OCI-LY1 (cell line): ENCODE results near the gene HNRNPA3.
"Not testable (repeated sequence)": the region's sequence is repeated elsewhere in the genome, so short reads cannot be mapped to it uniquely, and the experiment has no call there.

Source experiments
- H2AFZ ChIP-seq: fragments of 200-600 bp; sonication (generic), shearing (Covaris generic); 2 replicates; pipeline ENCODE4 v1.6.0; 2014; ENCODE audit warnings: antibody characterized with exemption, mild to moderate bottlenecking, low read length
- H3F3A ChIP-seq: fragments of 200-600 bp; sonication (generic), shearing (Covaris generic); 2 replicates; pipeline ENCODE4 v1.6.0; 2014; ENCODE audit warnings: mild to moderate bottlenecking, antibody characterized with exemption, low read length, moderate library complexity; ENCODE audit not compliant: insufficient read depth
- H3K27ac ChIP-seq: fragments of 200-600 bp; sonication (generic); 2 replicates; pipeline ENCODE4 v1.5.1; 2014; ENCODE audit warnings: low read length, mixed run types, mild to moderate bottlenecking, low read depth; ENCODE audit not compliant: poor library complexity, severe bottlenecking
- H3K27me3 ChIP-seq: fragments of 200-600 bp; sonication (generic); 2 replicates; pipeline ENCODE4 v1.6.0; 2014; ENCODE audit warnings: antibody characterized with exemption, mild to moderate bottlenecking, low read length, moderate library complexity; ENCODE audit not compliant: insufficient read depth
- H3K36me3 ChIP-seq: fragments of 200-600 bp; sonication (generic); 2 replicates; pipeline ENCODE4 v1.6.1; 2014; ENCODE audit warnings: mild to moderate bottlenecking, antibody characterized with exemption, low read length, moderate library complexity, mixed read lengths; ENCODE audit not compliant: insufficient read depth
- H3K4me1 ChIP-seq: fragments of 200-600 bp; sonication (generic); 2 replicates; pipeline ENCODE4 v1.5.1; 2014; ENCODE audit warnings: mild to moderate bottlenecking, low read length, moderate library complexity; ENCODE audit not compliant: insufficient read depth, severe bottlenecking
- H3K4me2 ChIP-seq: fragments of 200-600 bp; sonication (generic), shearing (Covaris generic); 2 replicates; pipeline ENCODE4 v1.6.1; 2014; ENCODE audit warnings: low read length
- H3K4me3 ChIP-seq: fragments of 200-600 bp; sonication (generic); 2 replicates; pipeline ENCODE4 v1.5.1; 2014; ENCODE audit warnings: low read length, low read depth, mild to moderate bottlenecking, mixed read lengths; ENCODE audit not compliant: poor library complexity, severe bottlenecking
- H3K79me2 ChIP-seq: fragments of 200-600 bp; shearing (Covaris generic); 2 replicates; pipeline ENCODE4 v1.6.1; 2016; ENCODE audit warnings: mixed run types, low read length, mixed read lengths; ENCODE audit not compliant: insufficient read depth
- H3K9ac ChIP-seq: fragments of 200-600 bp; sonication (generic), shearing (Covaris generic); 2 replicates; pipeline ENCODE4 v1.6.1; 2014; ENCODE audit warnings: mild to moderate bottlenecking, low read length, mixed read lengths
- H3K9me2 ChIP-seq: fragments of 200-600 bp; sonication (generic), shearing (Covaris generic); 2 replicates; pipeline ENCODE4 v1.6.1; 2014; ENCODE audit warnings: low read depth, mild to moderate bottlenecking, low read length, mixed read lengths
- H3K9me3 ChIP-seq: fragments of 200-600 bp; shearing (Covaris generic); 2 replicates; pipeline ENCODE4 v1.6.1; 2014; ENCODE audit warnings: low read length, mixed read lengths
- H4K20me1 ChIP-seq: fragments of 200-600 bp; sonication (generic), shearing (Covaris generic); 2 replicates; pipeline ENCODE4 v1.6.0; 2016; ENCODE audit warnings: mild to moderate bottlenecking, low read length; ENCODE audit not compliant: insufficient read depth
- EZH2 ChIP-seq: fragments of 200-600 bp; sonication (generic), shearing (Covaris generic); IDR thresholded peaks from 2 replicates; pipeline ENCODE4 v1.8.0; 2017; ENCODE audit warnings: borderline replicate concordance, mixed run types, mild to moderate bottlenecking, antibody characterized with exemption, low read length, moderate library complexity, mixed read lengths
- TF ChIP-seq, protein P1 (sequence below): fragments of 200-600 bp; sonication (generic), shearing (Covaris generic); IDR thresholded peaks from 2 replicates; pipeline ENCODE4 v1.5.1; 2017; ENCODE audit warnings: mild to moderate bottlenecking, antibody characterized with exemption, low read length, moderate library complexity, mixed read lengths

HNRNPA3 gene

DNA sequence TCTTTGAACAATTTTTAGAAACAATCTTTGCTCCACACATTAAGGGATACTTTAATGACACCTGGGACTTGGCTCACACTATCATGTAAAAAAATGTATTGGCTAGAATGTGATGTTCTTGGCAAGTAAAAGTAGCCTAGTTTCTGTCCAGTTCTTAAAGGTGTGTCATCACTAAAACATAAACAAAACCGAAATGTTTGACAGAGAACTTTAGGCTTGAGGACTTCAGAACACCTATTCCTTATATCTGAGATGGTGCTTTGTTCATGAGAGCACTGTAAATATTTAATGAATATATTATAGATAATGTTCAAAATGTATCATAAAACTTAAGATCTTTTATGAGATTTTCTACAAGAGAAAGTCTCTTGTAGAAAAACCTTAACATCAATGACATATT, 19.8 kb upstream of the HNRNPA3 start:
- no peaks in the 10 kb centered on the region for H3K9me2 ChIP-seq
- no peak overlapping the region for H3K27ac ChIP-seq
- H2AFZ ChIP-seq, result no peak overlapping the region
- no peaks in the 10 kb centered on the region for H4K20me1 ChIP-seq
- H3K9ac ChIP-seq, result no peak overlapping the region
- H3K36me3 ChIP-seq, result no peaks in the 10 kb centered on the region
- H3K4me3 ChIP-seq, result no peak overlapping the region
- no peak overlapping the region for H3K4me2 ChIP-seq
- H3K4me1 ChIP-seq, result no peaks in the 10 kb centered on the region
- no peak for TF ChIP-seq EZH2
- TF ChIP-seq, protein P1, sequence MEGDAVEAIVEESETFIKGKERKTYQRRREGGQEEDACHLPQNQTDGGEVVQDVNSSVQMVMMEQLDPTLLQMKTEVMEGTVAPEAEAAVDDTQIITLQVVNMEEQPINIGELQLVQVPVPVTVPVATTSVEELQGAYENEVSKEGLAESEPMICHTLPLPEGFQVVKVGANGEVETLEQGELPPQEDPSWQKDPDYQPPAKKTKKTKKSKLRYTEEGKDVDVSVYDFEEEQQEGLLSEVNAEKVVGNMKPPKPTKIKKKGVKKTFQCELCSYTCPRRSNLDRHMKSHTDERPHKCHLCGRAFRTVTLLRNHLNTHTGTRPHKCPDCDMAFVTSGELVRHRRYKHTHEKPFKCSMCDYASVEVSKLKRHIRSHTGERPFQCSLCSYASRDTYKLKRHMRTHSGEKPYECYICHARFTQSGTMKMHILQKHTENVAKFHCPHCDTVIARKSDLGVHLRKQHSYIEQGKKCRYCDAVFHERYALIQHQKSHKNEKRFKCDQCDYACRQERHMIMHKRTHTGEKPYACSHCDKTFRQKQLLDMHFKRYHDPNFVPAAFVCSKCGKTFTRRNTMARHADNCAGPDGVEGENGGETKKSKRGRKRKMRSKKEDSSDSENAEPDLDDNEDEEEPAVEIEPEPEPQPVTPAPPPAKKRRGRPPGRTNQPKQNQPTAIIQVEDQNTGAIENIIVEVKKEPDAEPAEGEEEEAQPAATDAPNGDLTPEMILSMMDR, result no peak
- H3K27me3 ChIP-seq, result no peaks in the 10 kb centered on the region
- H3F3A ChIP-seq, result no peaks in the 10 kb centered on the region
- H3K79me2 ChIP-seq, result no peaks in the 10 kb centered on the region
- H3K9me3 ChIP-seq, result no peaks in the 10 kb centered on the region

GRCh38 chr2:177193240-177193639, 19.4 kb upstream of the HNRNPA3 start:
- no peak overlapping the region for H2AFZ ChIP-seq
- TF ChIP-seq, protein P1, result no peak
- no peak for TF ChIP-seq EZH2
- no peaks in the 10 kb centered on the region for H3K36me3 ChIP-seq
- no peaks in the 10 kb centered on the region for H3K4me1 ChIP-seq
- H3F3A ChIP-seq, result no peaks in the 10 kb centered on the region
- H4K20me1 ChIP-seq, result no peaks in the 10 kb centered on the region
- H3K27ac ChIP-seq, result no peak overlapping the region
- no peaks in the 10 kb centered on the region for H3K9me3 ChIP-seq
- no peak overlapping the region for H3K9ac ChIP-seq
- no peak overlapping the region for H3K4me3 ChIP-seq
- H3K9me2 ChIP-seq, result no peaks in the 10 kb centered on the region
- no peaks in the 10 kb centered on the region for H3K79me2 ChIP-seq
- no peak overlapping the region for H3K4me2 ChIP-seq
- H3K27me3 ChIP-seq, result no peaks in the 10 kb centered on the region

DNA sequence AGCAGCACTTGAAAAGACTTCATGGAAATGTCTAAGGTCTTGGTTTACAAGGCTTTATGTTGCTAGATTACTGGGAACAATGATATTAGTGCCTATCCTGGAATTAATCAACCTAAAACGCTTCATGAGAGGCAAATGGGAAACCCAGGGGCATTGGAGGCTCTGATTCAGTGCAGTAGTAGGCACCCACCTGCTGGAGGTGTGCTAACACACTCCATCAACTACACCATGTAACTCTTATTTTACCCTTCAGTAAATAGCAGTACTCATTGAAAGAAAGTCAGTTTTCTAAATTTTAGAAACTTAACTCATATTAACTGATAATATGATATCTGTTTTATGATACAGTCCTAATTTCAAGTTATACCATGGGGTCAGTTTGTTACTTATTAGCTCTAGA, 17.4 kb upstream of the HNRNPA3 start:
- Histone ChIP-seq H3K4me3 (no peak overlapping the region), H3F3A (no peaks in the 10 kb centered on the region), H3K9me2 (no peaks in the 10 kb centered on the region), H3K79me2 (no peaks in the 10 kb centered on the region), H2AFZ (no peak overlapping the region), H3K4me2 (no peak overlapping the region), H3K36me3 (no peaks in the 10 kb centered on the region), H3K27me3 (no peaks in the 10 kb centered on the region), H3K9me3 (no peaks in the 10 kb centered on the region), H3K27ac (no peak overlapping the region), H3K4me1 (no peaks in the 10 kb centered on the region), H3K9ac (no peak overlapping the region), H4K20me1 (no peaks in the 10 kb centered on the region)
- TF ChIP-seq, protein P1, result peak; percentile 36
- TF ChIP-seq EZH2, result no peak

- H3K4me3 ChIP-seq, H3K9me3 ChIP-seq, H3K36me3 ChIP-seq, H3K27ac ChIP-seq, H3K79me2 ChIP-seq, H3K9me2 ChIP-seq, H3K27me3 ChIP-seq, H3F3A ChIP-seq, H3K4me1 ChIP-seq, H3K4me2 ChIP-seq, H3K9ac ChIP-seq, H4K20me1 ChIP-seq, H2AFZ ChIP-seq: not testable (repeated sequence)
Measured at GRCh38 chr2:177200419-177200818, 12.2 kb upstream of the HNRNPA3 start.
